Measurements from ENCODE around the gene OBP2A. TPM values are rescaled to one million over a fixed set of nuclear protein-coding genes. Genes with fewer than 3 reads are reported as not detected.

OBP2A gene
- polyA plus RNA-seq, 1 experiment = not detected

- no peak for DNase-seq (ENCODE audit: low read depth, low spot score)
- CTCF ChIA-PET = interaction anchor here (1.8 kb wide), 1 partner anchor 13 kb away, joined by 6 read pairs; no protein-coding TSS in a partner anchor
- H3K4me3 ChIP-seq (ENCODE audit: low read depth, low read length) = no peak overlapping the region
- no peak overlapping the region for H3K27ac ChIP-seq (ENCODE audit: low read depth, low read length)
- H3K27me3 ChIP-seq (ENCODE audit: control insufficient read depth, insufficient read depth, low read length) = peaks cover 3% of the 10 kb centered on the region
- H3K9me3 ChIP-seq (ENCODE audit: control insufficient read depth, insufficient read depth, low read length) = peaks cover 3% of the 10 kb centered on the region; the same call in 1 of the 2 replicates
- TF ChIP-seq CTCF (IDR thresholded peaks at IDR 0.05; ENCODE audit: low read depth, low read length) = no peak
- POLR2A ChIA-PET = no interaction called here
Observed at GRCh38 chr9:135590486-135591079, 44.7 kb downstream of the OBP2A start.

- ChIA-PET CTCF (no interaction called here), POLR2A (no interaction called here)
- DNase-seq (ENCODE audit: low read depth, low spot score) = no peak
- TF ChIP-seq CTCF (IDR thresholded peaks at IDR 0.05; ENCODE audit: low read depth, low read length) = no peak
- H3K27me3 ChIP-seq (ENCODE audit: control insufficient read depth, insufficient read depth, low read length) = peaks cover 3% of the 10 kb centered on the region
- no peak overlapping the region for H3K4me3 ChIP-seq (ENCODE audit: low read depth, low read length)
- H3K27ac ChIP-seq (ENCODE audit: low read depth, low read length) = no peak overlapping the region
- peaks cover under 1% of the 10 kb centered on the region; the same call in 1 of the 2 replicates for H3K9me3 ChIP-seq (ENCODE audit: control insufficient read depth, insufficient read depth, low read length)
Observed at GRCh38 chr9:135591506-135592330, 45.8 kb downstream of the OBP2A start.

- H3K4me3 ChIP-seq (ENCODE audit: low read depth, low read length) = no peak overlapping the region
- ChIA-PET CTCF (no interaction called here), POLR2A (no interaction called here)
- no peak for TF ChIP-seq CTCF (IDR thresholded peaks at IDR 0.05; ENCODE audit: low read depth, low read length)
- H3K27me3 ChIP-seq (ENCODE audit: control insufficient read depth, insufficient read depth, low read length) = peaks cover 5% of the 10 kb centered on the region
- no peak overlapping the region for H3K27ac ChIP-seq (ENCODE audit: low read depth, low read length)
- DNase-seq (ENCODE audit: low read depth, low spot score) = no peak
- H3K9me3 ChIP-seq (ENCODE audit: control insufficient read depth, insufficient read depth, low read length) = no peaks in the 10 kb centered on the region; the same call in 1 of the 2 replicates
Observed at GRCh38 chr9:135592331-135592590, 46.3 kb downstream of the OBP2A start.

- ChIA-PET POLR2A (no interaction called here), CTCF (interaction anchor here (2.1 kb wide), 1 partner anchor 10 kb away, joined by 6 read pairs; no protein-coding TSS in a partner anchor)
- Histone ChIP-seq H3K4me3 (ENCODE audit: low read depth, low read length) (no peak overlapping the region), H3K9me3 (ENCODE audit: control insufficient read depth, insufficient read depth, low read length) (no peaks in the 10 kb centered on the region; the same call in 1 of the 2 replicates), H3K27ac (ENCODE audit: low read depth, low read length) (no peak overlapping the region), H3K27me3 (ENCODE audit: control insufficient read depth, insufficient read depth, low read length) (peaks cover 5% of the 10 kb centered on the region)
- no peak for DNase-seq (ENCODE audit: low read depth, low spot score)
- TF ChIP-seq CTCF (IDR thresholded peaks at IDR 0.05; ENCODE audit: low read depth, low read length) = no peak
Observed at GRCh38 chr9:135592625-135593024, 46.7 kb downstream of the OBP2A start.

- H3K4me3 ChIP-seq (ENCODE audit: low read depth, low read length) = no peak overlapping the region
- DNase-seq (ENCODE audit: low read depth, low spot score) = no peak
- ChIA-PET CTCF (no interaction called here), POLR2A (no interaction called here)
- TF ChIP-seq CTCF (IDR thresholded peaks at IDR 0.05; ENCODE audit: low read depth, low read length) = no peak
- H3K27ac ChIP-seq (ENCODE audit: low read depth, low read length) = no peak overlapping the region
- no peaks in the 10 kb centered on the region; the same call in 1 of the 2 replicates for H3K9me3 ChIP-seq (ENCODE audit: control insufficient read depth, insufficient read depth, low read length)
- peaks cover 5% of the 10 kb centered on the region for H3K27me3 ChIP-seq (ENCODE audit: control insufficient read depth, insufficient read depth, low read length)
Observed at GRCh38 chr9:135596211-135596610, 50.3 kb downstream of the OBP2A start.

Measured in AG04450 (cell line).